Stimulated activated CD8-positive, alpha-beta memory T cell treated with anti-CD3 and anti-CD28 coated beads, Interleukin-12 subunit alpha, Interleukin-12 subunit beta, amount 100 ng/mL, for 4 hours (primary cell): Measurements from ENCODE around the gene GRIN3A.
"Not testable (repeated sequence)": the region's sequence is repeated elsewhere in the genome, so short reads cannot be mapped to it uniquely, and the experiment has no call there.

Source experiments
- DNase-seq: peaks from one replicate; pipeline ENCODE4 v3.0.0-alpha.2; 2020; ENCODE audit warnings: low read depth

Gene GRIN3A

DNA sequence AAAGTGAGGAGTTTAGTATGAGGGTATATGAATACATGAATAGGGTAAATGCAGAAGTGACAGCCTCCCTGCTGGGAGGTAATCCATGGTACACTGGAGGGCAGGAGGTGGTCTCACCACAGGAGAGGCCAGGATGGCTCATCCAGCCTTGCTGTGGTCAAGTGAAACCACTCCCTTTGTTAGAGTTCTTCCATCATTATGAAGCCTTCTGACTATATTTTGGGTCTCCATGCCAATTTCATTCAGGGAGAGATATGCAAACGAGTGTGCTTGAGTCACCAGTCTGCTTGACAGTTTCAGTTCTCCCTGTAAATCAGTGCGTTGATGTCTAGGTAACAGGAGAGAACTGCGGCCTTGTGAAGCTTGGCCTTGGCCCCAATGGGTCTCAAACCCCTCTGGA, 160.1 kb downstream of the GRIN3A start:
- DNase-seq, result no peak

DNA sequence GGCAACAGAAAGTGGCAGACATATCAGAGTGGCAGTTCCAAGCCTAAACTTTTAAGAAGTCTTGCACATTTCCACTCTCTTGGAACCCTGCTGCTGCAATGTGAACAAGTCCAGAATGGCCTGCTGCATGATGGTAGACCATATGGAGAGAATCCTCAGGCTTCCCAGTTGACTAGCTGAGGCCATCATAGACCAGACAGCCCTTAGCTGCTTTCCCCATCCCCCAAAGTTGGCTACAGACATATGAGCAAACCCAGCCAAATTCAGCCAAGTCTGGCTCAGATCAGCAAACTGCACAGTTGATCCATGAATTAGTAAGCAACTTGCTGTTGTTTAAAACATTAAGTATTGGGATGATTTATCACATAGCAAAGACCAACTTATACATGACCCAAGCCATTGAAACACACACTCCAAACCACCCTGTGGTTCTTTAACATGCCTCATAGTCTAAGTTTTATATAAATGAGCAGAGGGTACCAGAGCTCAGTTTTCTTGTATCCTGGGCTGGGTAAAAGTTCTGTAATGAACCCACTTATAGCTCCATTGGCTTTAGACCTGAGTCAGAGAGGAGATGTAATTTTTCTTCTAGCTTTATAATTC, 163.6 kb downstream of the GRIN3A start:
- no peak for DNase-seq

DNA sequence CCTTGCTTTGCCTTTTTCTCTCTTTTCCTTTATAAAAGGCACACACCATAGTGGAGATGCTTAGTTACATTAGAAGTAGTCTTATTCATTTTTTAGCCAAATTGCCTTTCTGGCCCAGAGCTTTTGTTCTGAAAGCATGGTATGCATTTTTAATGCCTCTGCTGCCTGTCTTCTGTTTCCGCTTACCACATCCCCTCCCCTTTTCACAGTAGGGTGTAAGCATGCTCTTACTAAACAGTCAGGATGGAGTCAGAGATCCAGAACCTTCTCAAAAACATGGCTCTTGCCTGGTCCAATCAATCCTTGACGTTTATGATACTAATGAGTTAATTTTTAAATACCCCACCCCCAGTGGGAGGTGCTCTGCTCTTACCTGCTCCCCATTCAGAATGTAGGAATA, 166.1 kb downstream of the GRIN3A start:
- DNase-seq, result no peak

DNA sequence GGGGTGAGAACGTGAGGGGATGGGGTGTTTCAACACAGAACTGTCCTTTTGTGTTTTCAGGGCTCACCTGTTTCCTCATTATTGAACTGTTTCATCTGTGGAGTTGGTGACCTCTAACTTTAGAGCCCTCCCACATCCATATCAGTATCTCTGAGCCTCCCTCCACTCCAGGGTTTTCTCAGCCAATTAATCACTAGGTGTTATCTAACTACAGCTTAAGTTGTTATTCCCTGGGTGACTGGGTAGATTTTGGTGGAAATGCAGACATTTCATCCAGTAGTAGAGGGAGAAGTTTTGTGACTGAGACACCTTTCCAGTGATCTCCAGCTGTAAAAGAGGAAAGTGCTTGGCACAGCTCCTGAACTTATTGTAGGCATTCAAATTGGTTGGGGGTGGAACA, 167.3 kb downstream of the GRIN3A start:
- no peak for DNase-seq

DNA sequence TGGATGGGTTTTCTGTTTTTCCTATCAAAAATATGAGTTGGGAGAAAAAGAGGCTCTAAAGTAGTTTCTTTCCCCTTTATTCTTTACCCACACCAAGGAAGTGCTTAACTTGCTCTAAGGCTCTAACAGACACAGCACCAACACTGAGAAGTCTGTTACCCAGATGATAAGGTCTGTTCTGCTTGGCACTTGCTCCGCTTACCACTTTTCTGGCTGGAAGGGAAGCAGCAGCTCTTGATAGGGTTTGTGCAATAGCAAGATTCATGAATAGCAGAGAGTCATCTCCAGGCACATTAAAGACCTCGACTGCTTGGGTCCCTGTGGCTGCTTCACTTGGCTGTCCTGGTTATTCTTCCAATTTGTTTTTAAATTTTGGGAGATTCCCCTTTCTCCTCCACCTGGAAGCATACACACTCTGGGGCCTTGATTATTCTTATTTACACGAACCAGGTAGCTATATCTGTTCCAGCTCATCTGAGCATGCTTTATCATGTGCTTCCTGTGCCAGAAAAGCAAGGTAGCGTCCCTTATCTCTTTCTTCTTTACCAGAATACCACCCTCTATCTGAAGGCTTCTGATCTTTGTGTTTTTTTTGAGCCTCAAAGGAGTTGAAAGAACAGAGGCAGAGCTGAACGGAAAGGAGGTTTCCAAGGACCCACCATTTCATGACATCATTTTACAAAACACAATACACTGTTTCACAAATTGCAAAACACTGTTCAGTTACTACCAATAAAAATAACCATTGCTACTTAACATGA, 168.5 kb downstream of the GRIN3A start:
- no peak for DNase-seq

DNA sequence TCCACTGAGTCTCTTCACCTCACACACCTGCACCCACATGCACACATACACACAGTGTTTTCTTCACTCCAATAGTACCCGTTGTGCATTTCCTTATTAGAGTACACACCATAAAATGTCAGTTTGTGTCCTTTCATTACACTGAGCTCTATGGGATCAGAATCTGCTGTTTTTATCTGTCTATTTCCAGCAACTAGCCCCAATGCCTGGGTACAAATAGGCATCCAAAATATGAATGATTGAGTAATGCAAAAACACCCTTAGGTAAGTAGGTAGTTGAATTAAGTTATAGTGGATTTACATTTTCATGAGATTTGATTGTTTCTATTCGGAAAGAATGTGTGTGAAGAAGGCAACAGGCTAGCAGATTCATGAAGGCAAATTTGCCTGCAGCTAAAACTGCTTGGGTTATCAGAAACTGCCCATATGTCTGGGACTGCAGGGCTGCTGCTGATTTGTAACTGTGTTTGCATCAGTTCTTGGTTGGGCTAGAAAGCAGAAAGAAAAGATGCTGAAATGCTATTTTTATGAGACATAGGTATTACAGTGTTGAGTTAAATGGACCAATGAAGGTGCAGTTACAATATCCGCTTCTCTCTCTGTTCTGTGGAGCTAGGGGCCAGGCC, 170.6 kb downstream of the GRIN3A start:
- DNase-seq, result no peak

DNA sequence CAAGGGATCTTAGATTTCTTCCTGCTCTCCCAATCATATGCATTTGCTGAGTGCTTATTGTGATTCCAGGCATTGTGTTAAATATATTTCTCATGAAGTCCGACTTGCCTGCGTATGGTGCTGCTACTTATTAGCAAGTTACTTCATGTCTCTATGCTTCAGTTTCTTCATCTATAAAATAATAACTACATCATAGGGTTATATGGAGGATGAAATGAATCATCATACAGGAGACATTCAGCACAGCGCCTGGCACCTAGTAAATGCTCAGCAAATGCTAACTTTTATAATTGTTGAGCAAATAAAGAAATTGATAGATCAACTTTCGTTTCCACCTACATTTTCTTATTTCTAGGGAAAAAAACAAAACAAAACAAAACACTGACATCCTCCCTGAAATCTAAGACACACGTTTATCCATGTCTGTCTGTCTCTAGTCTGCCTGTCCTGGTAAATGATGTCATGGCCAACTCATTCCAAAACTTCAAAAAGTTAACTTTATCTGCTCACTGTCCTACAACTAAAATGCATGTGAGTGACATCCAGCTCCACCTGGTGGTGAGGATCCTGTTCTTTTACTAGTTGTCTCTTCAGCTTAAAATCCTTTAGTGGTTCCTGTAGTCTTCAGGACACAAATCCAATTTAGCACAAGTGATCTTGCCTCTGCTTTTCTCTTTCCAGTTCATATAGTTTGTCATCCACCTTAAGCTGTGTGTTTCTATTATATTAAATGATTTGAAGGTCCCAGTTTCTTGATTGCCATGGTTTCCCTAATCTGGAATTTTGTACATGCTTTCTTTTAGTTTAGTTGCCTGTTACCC, 171.3 kb downstream of the GRIN3A start:
- no peak for DNase-seq

DNA sequence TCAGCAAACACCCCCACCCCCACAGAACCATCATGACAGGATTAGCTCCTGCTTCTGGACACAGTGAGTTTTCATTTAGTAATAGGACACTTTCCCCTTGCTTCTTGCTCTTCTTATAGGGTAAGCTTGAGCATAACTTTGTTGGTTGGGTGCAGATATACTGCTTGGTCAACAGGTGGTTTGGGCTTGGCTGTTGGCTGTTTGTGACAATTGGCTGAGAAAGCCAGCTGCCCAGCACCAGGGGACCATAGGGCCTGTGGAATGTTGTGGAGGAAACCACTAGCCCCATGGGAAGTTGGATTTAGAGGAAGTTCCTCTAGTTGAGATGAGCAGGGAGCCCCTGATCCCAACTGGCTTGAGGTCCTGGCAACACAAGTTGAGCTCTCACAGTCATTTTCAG, 174.2 kb downstream of the GRIN3A start:
- no peak for DNase-seq

DNA sequence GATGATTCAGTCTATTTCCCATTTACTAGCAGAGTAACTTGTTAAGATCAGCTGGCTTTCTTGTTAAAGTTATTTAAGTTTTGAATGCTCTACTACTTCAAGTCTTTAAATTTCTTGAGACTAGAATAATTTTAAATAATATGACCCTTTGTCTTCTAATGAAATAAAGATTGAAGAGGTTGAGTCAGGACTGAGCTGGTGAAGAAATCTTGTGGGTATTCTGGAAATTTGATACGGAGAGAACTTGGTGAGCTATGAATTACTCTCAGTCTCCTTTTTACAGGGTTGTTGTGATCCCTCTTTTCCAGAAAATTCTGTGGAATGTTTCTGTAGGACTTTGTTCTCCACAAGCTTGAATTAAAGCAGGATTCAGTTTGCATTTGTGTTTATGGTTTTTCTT, 175.5 kb downstream of the GRIN3A start:
- no peak for DNase-seq

DNA sequence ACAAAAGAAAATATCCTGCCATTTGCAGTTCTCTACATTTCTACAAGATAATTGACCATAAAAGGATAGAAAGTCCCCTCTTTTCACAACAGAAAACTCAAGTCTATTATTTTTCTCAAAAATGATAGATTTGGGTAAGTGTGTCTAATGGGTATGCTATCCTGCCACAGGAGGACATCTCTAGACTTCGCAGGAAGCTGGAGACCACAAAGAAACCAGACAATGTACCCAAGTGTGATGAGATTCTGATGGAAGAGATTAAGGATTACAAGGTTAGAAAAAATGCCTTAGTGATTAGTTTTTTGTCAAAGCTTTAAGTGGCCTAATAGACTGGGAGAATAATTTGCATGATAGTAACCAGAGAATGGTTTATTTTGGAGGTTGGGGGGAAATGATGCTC, 176.7 kb downstream of the GRIN3A start:
- no peak for DNase-seq

DNA sequence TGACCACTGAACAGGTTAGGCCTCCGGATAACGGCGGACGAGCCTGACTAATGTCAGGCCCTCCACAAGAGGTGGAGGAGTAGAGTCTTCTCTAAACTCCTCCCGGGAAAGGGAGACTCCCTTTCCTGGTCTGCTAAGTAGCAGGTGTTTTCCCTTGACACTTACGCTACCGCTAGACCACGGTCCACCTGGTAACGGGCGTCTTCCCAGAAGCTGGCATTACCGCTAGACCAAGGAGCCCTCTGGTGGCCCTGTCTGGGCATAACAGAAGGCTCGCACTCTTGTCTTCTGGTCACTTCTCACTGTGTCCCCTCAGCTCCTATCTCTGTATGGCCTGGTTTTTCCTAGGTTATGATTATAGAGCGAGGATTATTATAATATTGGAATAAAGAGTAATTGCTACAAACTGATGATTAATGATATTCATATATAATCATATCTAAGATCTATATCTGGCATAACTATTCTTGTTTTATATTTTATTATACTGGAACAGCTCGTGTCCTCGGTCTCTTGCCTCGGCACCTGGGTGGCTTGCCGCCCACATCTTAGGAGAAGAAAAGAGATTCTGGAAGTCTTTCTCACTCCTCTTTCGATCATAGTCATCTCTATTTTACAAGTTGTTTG, 188.9 kb downstream of the GRIN3A start:
- not testable (repeated sequence) for DNase-seq

DNA sequence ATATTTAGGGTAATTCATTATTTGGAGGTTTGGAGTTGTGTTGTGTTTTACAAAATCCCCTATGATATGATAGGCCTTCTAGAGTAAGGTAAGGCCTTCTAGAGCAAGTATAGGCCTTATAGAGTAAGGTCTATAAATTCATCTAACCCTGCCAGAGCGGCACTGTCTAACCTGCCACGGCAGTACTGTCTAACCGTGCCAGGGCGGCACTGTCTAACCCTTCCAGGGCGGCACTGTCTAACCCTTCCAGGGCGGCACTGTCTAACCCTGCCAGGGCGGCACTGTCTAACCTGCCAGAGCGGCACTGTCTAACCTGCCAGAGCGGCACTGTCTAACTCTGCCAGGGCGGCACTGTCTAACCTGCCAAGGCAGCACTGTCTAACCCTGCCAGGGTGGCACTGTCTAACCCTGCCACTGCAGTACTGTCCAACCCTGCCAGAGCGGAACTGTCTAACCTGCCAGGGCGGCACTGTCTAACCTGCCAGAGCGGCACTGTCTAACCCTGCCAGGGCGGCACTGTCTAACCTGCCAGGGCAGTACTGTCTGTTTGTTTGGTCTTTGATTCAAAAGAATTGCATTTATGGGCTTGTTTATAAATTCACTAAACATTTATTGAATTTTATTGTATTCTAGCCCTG, 195.2 kb downstream of the GRIN3A start:
- DNase-seq, result no peak

DNA sequence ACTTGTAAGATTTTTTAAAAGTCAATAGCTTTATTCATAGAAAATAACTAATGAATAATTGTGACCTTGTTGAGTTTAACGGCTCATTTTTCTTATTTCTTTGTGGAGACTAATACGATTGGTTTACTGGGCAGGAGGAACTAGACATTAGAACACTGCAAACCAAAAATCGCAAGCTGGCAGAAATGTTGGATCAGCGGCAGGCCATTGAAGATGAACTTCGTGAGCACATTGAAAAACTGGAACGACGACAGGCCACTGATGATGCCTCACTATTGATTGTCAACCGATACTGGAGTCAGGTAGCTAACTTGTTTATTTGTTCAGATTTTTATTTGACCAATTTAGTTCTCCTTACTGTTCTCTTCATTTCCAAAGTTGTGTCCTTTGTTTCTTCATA, 198.4 kb downstream of the GRIN3A start:
- DNase-seq, result no peak

DNA sequence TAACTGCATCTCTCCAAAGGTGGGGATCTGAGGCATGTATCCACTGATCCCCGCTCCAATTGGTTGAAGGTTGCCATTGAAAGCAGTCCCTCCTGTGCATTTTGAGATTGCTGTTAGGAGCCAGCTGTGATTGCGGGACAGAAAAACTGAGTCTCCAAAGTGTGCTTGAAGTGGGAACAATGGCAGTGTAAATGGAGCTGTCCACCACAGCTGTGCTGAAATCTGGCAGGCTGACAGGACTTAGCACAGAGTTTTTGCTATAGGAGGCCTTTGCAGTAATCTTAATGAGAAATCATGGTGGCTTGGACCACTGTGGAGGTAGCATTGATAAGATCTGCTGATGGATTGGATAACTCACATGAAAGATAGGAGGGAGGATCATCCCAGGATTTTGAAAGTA, 201.5 kb downstream of the GRIN3A start:
- no peak for DNase-seq

DNA sequence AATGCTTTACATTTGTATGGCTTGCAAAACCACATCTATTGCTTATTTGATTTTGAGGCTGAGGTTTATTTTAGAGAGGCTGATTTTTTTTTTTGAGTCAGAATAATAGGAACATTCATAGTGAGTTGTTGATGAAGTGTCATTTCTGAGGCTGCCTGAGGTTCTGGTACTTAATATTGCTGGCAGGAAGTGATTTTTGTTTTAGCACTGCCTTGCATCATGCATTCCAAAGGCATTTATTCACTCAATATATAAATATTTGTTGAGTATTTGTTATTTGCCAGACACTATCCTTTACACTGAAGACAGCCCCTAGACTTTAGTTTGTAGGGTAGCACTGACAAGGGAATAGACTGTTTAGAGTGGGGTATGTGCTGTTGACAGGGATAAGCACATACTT, 202.1 kb downstream of the GRIN3A start:
- DNase-seq, result no peak

DNA sequence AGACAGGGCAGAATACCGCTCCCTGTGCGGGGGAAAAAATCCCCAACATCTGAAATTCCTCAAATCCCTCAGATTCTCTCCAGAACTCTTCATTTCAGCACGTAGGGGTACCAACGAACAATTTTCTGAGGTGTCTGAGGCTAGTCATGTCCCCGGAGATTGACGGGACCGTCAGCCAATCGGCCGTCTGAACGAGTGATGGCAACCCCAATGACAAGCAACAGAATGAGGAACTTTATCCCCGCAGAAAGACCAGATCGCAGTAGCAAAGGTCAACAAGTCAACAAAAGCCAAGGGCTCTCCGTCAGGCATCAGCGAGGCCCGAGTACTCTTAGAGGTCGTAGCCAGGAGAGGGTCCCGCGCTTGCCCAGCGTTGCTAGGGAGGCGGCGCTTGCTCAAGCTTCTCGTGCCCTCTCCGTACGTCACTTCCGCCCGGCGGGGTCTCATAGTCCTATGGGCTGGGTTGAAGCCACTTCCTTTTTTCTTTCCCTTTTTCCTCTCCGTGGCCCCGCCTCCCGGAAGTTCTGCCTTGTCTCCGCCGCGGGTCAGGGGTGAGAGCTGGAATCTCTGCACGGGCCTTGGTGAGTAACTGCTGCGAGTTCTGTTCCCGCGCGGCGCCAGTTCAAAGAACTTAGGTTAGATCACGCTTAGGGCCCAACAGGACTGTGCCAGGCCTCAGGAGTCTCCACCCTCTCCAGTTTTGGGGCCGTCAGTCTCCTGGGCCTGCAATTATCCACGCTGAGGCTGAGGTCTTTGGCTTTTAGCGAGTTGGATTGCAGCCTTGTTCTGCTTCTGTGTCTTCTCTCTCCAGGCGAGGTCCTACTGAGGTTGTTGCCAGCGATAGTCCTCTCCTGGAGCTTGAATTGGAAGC, 204.9 kb downstream of the GRIN3A start, which contains the start of gene RNF20:
Gene RNF20 (plus strand): TSS at position 520 of the 871 bp plus-strand sequence. CDS start 1,571 bp downstream, outside the sequence.
- DNase-seq, result peak; percentile 98

DNA sequence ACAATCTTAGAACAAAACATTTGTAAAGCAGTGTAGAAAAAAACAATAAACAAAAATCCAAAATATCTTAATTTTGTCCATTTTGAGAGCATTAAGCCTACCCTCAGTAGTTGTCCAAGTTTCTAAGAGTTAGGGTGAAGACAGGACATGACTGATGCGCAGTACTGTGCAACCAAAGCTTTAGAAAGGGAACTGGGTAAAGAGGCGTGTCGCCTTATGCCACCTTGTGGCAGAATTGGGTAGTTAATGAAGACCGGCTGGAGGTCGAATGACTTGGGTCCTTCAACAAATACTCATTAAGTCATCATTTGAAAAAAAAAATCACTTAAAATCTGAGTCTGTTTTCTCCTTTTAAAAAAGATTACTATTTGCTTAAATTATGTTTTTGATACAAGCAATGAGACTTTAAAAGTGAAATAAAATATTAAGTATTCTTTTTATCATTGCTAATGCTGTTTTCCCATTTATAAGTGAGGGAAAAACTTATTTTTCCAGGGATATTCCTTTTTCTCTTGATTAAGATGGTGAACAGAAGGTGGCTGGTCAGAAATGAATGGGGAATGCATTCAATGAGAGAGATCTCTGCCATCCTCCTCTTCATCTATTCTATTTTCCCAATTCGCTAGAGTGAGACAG, 208.3 kb downstream of the GRIN3A start:
- peak; percentile 29 for DNase-seq

DNA sequence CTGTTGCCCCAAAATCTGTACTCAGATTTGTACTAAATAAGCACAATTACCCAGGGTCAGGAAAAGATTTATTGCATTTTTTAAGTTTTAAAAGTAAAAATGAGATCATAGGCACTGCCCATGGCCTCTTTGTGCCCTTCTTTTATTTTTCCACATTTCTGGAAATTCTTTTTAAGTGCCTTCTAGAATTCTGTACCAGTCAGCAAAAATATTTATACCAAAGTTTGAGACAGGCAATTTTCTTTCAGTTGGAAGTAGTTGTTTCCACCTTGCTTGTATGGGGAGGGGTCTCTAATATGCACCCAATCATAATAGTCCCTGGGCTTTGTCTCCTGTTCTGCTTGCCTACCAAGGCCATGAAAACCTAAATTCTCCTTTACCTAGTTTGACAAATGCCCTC, 210.4 kb downstream of the GRIN3A start:
- DNase-seq, result no peak

DNA sequence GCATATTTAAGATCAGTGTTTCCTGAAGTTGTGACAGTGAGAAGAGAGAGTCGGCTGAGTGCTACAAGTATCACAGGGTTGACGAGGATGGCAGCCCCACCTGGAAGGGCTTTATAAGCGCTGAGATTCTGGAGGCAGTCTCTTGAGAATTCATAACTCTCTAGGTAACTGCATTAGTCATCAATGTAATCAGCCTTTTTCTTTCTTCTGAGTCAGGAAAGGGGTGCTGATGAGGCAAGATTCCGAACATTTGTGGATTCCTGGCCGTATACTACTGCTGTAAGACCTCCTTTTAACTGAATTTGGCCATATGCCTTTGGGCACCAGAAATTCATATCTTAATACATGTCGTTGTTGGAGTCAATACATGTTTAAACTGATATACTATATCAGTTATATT, 211.4 kb downstream of the GRIN3A start:
- DNase-seq, result no peak

DNA sequence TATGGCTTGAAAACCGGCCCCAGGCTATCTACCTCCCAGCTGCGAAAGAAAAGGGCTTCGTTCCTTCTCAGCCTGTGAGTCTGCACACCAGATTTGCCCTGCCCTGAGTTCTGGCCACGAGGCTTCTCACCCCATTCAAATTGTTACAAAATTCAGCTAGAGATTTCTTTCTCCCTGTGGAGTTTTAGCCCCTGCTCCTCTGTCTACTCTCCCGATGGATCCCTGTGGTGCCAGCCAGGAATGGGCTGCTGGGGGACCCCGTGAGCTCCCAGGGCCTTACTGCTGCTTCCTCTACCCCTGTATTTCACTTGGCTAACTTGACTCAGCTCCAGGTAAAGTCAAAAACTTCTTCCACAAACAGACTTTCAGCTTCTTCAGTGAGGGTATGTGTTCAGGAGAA, 214.1 kb downstream of the GRIN3A start:
- no peak for DNase-seq
